Caco-2 (cell line): ENCODE results near the gene VAT1. TPM values are rescaled to one million over a fixed set of nuclear protein-coding genes. Genes with fewer than 3 reads are reported as not detected.
"Not testable (repeated sequence)": the region's sequence is repeated elsewhere in the genome, so short reads cannot be mapped to it uniquely, and the experiment has no call there.

Source experiments
- BruUV-seq: library from RNA; stranded (reverse); fragments of 400-500 nt; replicated peaks from 2 replicates; lab custom pipeline; 2021; lab: Mats Ljungman, UMichigan
- CTCF ChIA-PET: fragments of 300-600 bp; sonication (Branson Sonifier 250); formaldehyde crosslinking; loops from one replicate; lab custom pipeline; 2022; ENCODE audit warnings: antibody characterized with exemption; lab: Charles Lee
- POLR2A ChIA-PET: fragments of 300-600 bp; sonication (Branson Sonifier 250); formaldehyde crosslinking; loops from one replicate; lab custom pipeline; 2022; ENCODE audit warnings: antibody characterized with exemption; lab: Charles Lee
- DNase-seq, 2 experiments: peaks; one replicate each; pipeline versions ENCODE4 v3.0.0 to v3.0.0-alpha.2; 2020 to 2022
- H3K27me3 ChIP-seq: replicated peaks from 2 replicates; pipeline ENCODE4 v1.6.0; 2011; ENCODE audit warnings: low read length; ENCODE audit not compliant: control insufficient read depth, insufficient read depth
- H3K36me3 ChIP-seq: 2 replicates; pipeline ENCODE4 v1.5.1; 2011; ENCODE audit warnings: low read length; ENCODE audit not compliant: control insufficient read depth, insufficient read depth
- H3K4me1 ChIP-seq: fragments of 250-450 bp; sonication (Bioruptor Pico); 2 replicates; pipeline ENCODE4 v1.5.1; 2020; ENCODE audit warnings: mild to moderate bottlenecking
- H3K4me3 ChIP-seq: 2 replicates; pipeline ENCODE4 v1.5.1; 2011; ENCODE audit warnings: low read depth, mild to moderate bottlenecking, control low read depth, low read length
- H3K9me3 ChIP-seq: fragments of 250-450 bp; sonication (Bioruptor Pico); 2 replicates; pipeline ENCODE4 v1.5.1; 2020; ENCODE audit warnings: mild to moderate bottlenecking, moderate library complexity
- H3K27ac Mint-ChIP-seq: one replicate; pipeline ENCODE4 v1.8.0; 2022; ENCODE audit warnings: mixed read lengths; ENCODE audit not compliant: unreplicated experiment
- H3K27me3 Mint-ChIP-seq: one replicate; pipeline ENCODE4 v1.8.0; 2022; ENCODE audit warnings: mixed read lengths; ENCODE audit not compliant: insufficient read depth, unreplicated experiment
- H3K36me3 Mint-ChIP-seq: one replicate; pipeline ENCODE4 v1.8.0; 2022; ENCODE audit warnings: mild to moderate bottlenecking, mixed read lengths; ENCODE audit not compliant: insufficient read depth, unreplicated experiment
- H3K4me1 Mint-ChIP-seq: one replicate; pipeline ENCODE4 v1.8.0; 2022; ENCODE audit warnings: low read depth, mixed read lengths; ENCODE audit not compliant: unreplicated experiment
- H3K4me3 Mint-ChIP-seq: one replicate; pipeline ENCODE4 v1.8.0; 2022; ENCODE audit warnings: mild to moderate bottlenecking, moderate library complexity, mixed read lengths; ENCODE audit not compliant: unreplicated experiment
- H3K9me3 Mint-ChIP-seq: one replicate; pipeline ENCODE4 v1.8.0; 2022; ENCODE audit warnings: mixed read lengths; ENCODE audit not compliant: unreplicated experiment
- intact Hi-C: fragments of 100-400 bp; cut with micrococcal nuclease; formaldehyde crosslinking; loops from one replicate; pipeline ENCODE4 v1.10.0; 2022; ENCODE audit not compliant: unreplicated experiment
- total RNA-seq: library from RNA; stranded (reverse); gene quantifications from 2 replicates; pipeline ENCODE4 v1.2.3, GENCODE V29; 2022
- TF ChIP-seq, protein P1 (sequence below), 2 experiments: fragments of 200-600 bp in 1 of 2; IDR thresholded peaks; 1 replicate in 1 of 2; 2 replicates in 1 of 2; pipeline versions ENCODE4 v1.5.1 to v1.8.0; 2011 to 2022; ENCODE audit warnings: antibody characterized with exemption in 1 of 2, control low read depth in 1 of 2, inconsistent platforms in 1 of 2, low read depth in 1 of 2, low read length in 1 of 2, mild to moderate bottlenecking in 1 of 2, moderate library complexity in 1 of 2; ENCODE audit not compliant: insufficient read depth in 1 of 2, severe bottlenecking in 1 of 2, unreplicated experiment in 1 of 2

The VAT1 gene
- total RNA-seq, 1 experiment from 2014 or later, result 236 TPM

GRCh38 chr17:42975265-42975664 lies 46.9 kb downstream of the VAT1 start:
- Mint-ChIP-seq H3K36me3 (peaks cover 15% of the 10 kb centered on the region), H3K9me3 (peaks cover 13% of the 10 kb centered on the region), H3K27ac (no peak overlapping the region), H3K4me3 (no peak overlapping the region), H3K27me3 (no peaks in the 10 kb centered on the region), H3K4me1 (peaks cover 5% of the 10 kb centered on the region)
- Histone ChIP-seq H3K4me1 (no peaks in the 10 kb centered on the region), H3K27me3 (no peaks in the 10 kb centered on the region), H3K4me3 (no peak overlapping the region), H3K36me3 (no peaks in the 10 kb centered on the region), H3K9me3 (no peaks in the 10 kb centered on the region)
- TF ChIP-seq, protein P1, sequence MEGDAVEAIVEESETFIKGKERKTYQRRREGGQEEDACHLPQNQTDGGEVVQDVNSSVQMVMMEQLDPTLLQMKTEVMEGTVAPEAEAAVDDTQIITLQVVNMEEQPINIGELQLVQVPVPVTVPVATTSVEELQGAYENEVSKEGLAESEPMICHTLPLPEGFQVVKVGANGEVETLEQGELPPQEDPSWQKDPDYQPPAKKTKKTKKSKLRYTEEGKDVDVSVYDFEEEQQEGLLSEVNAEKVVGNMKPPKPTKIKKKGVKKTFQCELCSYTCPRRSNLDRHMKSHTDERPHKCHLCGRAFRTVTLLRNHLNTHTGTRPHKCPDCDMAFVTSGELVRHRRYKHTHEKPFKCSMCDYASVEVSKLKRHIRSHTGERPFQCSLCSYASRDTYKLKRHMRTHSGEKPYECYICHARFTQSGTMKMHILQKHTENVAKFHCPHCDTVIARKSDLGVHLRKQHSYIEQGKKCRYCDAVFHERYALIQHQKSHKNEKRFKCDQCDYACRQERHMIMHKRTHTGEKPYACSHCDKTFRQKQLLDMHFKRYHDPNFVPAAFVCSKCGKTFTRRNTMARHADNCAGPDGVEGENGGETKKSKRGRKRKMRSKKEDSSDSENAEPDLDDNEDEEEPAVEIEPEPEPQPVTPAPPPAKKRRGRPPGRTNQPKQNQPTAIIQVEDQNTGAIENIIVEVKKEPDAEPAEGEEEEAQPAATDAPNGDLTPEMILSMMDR (IDR thresholded peaks at IDR 0.05; ENCODE audit: insufficient read depth in 1 of 2, low read depth in 1 of 2, low read length in 1 of 2, severe bottlenecking in 1 of 2, unreplicated experiment in 1 of 2), result no peak
- POLR2A ChIA-PET, result no interaction called here
- BruUV-seq, result no TSS peak
- intact Hi-C loops, result no loop called here
- CTCF ChIA-PET, result no interaction called here
- DNase-seq, result no peak

DNA sequence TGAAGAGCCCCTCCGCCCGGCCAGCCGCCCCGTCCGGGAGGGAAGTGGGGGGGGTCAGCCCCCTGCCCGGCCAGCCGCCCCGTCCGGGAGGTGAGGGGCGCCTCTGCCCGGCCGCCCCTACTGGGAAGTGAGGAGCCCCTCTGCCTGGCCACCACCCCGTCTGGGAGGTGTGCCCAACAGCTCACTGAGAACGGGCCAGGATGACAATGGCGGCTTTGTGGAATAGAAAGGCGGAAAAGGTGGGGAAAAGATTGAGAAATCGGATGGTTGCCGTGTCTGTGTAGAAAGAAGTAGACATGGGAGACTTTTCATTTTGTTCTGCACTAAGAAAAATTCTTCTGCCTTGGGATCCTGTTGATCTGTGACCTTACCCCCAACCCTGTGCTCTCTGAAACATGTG lies 48.9 kb downstream of the VAT1 start:
- CTCF ChIA-PET, H3K4me3 ChIP-seq, BruUV-seq, H3K4me3 Mint-ChIP-seq, H3K36me3 Mint-ChIP-seq, H3K27me3 ChIP-seq, H3K27me3 Mint-ChIP-seq, intact Hi-C loops, H3K4me1 Mint-ChIP-seq, H3K9me3 Mint-ChIP-seq, H3K9me3 ChIP-seq, DNase-seq, POLR2A ChIA-PET, H3K36me3 ChIP-seq, H3K27ac Mint-ChIP-seq, H3K4me1 ChIP-seq: not testable (repeated sequence)

- Histone ChIP-seq H3K36me3 (no peaks in the 10 kb centered on the region), H3K9me3 (no peaks in the 10 kb centered on the region), H3K4me3 (no peak overlapping the region), H3K4me1 (no peaks in the 10 kb centered on the region), H3K27me3 (no peaks in the 10 kb centered on the region)
- Mint-ChIP-seq H3K36me3 (peaks cover 6% of the 10 kb centered on the region), H3K4me1 (no peaks in the 10 kb centered on the region), H3K4me3 (no peak overlapping the region), H3K27me3 (no peaks in the 10 kb centered on the region), H3K9me3 (no peaks in the 10 kb centered on the region), H3K27ac (no peak overlapping the region)
- ChIA-PET POLR2A (interaction anchor here (0.7 kb wide), 1 partner anchor 26 kb away, joined by 3 read pairs; the partner anchor contains the start of gene RPL27), CTCF (no interaction called here)
- DNase-seq, result no peak
- TF ChIP-seq, protein P1 (IDR thresholded peaks at IDR 0.05; ENCODE audit: insufficient read depth in 1 of 2, low read depth in 1 of 2, low read length in 1 of 2, severe bottlenecking in 1 of 2, unreplicated experiment in 1 of 2), result no peak
- BruUV-seq, result no TSS peak
- intact Hi-C loops, result no loop called here
These were observed 50.6 kb downstream of the VAT1 start for GRCh38 chr17:42971589-42971988.
